IMR-90 (cell line): ENCODE results near the gene MBNL3. TPM values are rescaled to one million over a fixed set of nuclear protein-coding genes. Genes with fewer than 3 reads are reported as not detected.

Experiments
- ATAC-seq: fragments of 200-7000 bp; cut with Tn5 transposase; 2 replicates; pipeline ENCODE4 v1.9.1; 2020; ENCODE audit warnings: low read depth, mild to moderate bottlenecking, moderate library complexity
- BruUV-seq: library from RNA; stranded (reverse); fragments of 400-500 nt; replicated peaks from 2 replicates; lab custom pipeline; 2021; lab: Mats Ljungman, UMichigan
- CTCF ChIA-PET: fragments of 300-600 bp; formaldehyde crosslinking; extraction: SDS; loops from one replicate; lab custom pipeline; 2021; ENCODE audit warnings: antibody characterized with exemption; lab: Yijun Ruan, JAX
- POLR2A ChIA-PET: fragments of 300-600 bp; sonication (Branson Sonifier 250); formaldehyde crosslinking; loops from one replicate; lab custom pipeline; 2022; ENCODE audit warnings: antibody characterized with exemption; ENCODE audit not compliant: unreplicated experiment; lab: Charles Lee
- DNase-seq: peaks from one replicate; pipeline ENCODE4 v3.0.0; 2013
- H2AFZ ChIP-seq: replicated peaks from 2 replicates; pipeline ENCODE3; 2013; ENCODE audit warnings: low read length, mild to moderate bottlenecking; ENCODE audit not compliant: poor library complexity
- H2AK5ac ChIP-seq: 2 replicates; pipeline ENCODE4 v1.6.1; 2013; ENCODE audit warnings: low read depth, low read length, inconsistent platforms
- H2AK9ac ChIP-seq: replicated peaks from 2 replicates; pipeline ENCODE3; 2013; ENCODE audit warnings: mild to moderate bottlenecking, low read depth, low read length, moderate library complexity; ENCODE audit not compliant: poor library complexity
- H2BK120ac ChIP-seq: 2 replicates; pipeline ENCODE4 v1.6.1; 2013; ENCODE audit warnings: low read depth, low read length, inconsistent platforms
- H2BK15ac ChIP-seq: 3 replicates; pipeline ENCODE4 v1.6.1; 2013; ENCODE audit warnings: low read depth, low read length, inconsistent platforms
- H2BK20ac ChIP-seq: 2 replicates; pipeline ENCODE4 v1.6.1; 2013; ENCODE audit warnings: low read depth, mild to moderate bottlenecking, inconsistent platforms, low read length, moderate library complexity
- H2BK5ac ChIP-seq: 2 replicates; pipeline ENCODE4 v1.6.1; 2013; ENCODE audit warnings: mild to moderate bottlenecking, low read depth, low read length, inconsistent platforms; ENCODE audit not compliant: poor library complexity, severe bottlenecking
- H3K14ac ChIP-seq: replicated peaks from 2 replicates; pipeline ENCODE4 v1.6.1; 2013; ENCODE audit warnings: low read depth, low read length, inconsistent platforms
- H3K18ac ChIP-seq: 2 replicates; pipeline ENCODE4 v1.6.1; 2013; ENCODE audit warnings: low read depth, low read length, control low read depth
- H3K23ac ChIP-seq: 2 replicates; pipeline ENCODE4 v1.6.1; 2013; ENCODE audit warnings: low read depth, low read length, inconsistent platforms
- H3K27ac ChIP-seq: 2 replicates; pipeline ENCODE4 v1.5.1; 2013; ENCODE audit warnings: mild to moderate bottlenecking, control low read depth, low read length; ENCODE audit not compliant: insufficient read depth
- H3K27me3 ChIP-seq: 2 replicates; pipeline ENCODE4 v1.6.1; 2013; ENCODE audit warnings: low read length; ENCODE audit not compliant: control insufficient read depth, insufficient read depth
- H3K36me3 ChIP-seq: 2 replicates; pipeline ENCODE4 v1.6.1; 2013; ENCODE audit warnings: low read length, mixed read lengths; ENCODE audit not compliant: control insufficient read depth, insufficient read depth
- H3K4ac ChIP-seq: 2 replicates; pipeline ENCODE4 v1.6.1; 2013; ENCODE audit warnings: low read depth, low read length, inconsistent platforms
- H3K4me1 ChIP-seq: 2 replicates; pipeline ENCODE4 v1.6.1; 2013; ENCODE audit warnings: low read length, mixed read lengths; ENCODE audit not compliant: control insufficient read depth, insufficient read depth
- H3K4me2 ChIP-seq: 2 replicates; pipeline ENCODE4 v1.6.1; 2013; ENCODE audit warnings: low read depth, mild to moderate bottlenecking, control low read depth, low read length, moderate library complexity
- H3K4me3 ChIP-seq: 2 replicates; pipeline ENCODE4 v1.5.1; 2013; ENCODE audit warnings: low read depth, mild to moderate bottlenecking, control low read depth, low read length, moderate library complexity; ENCODE audit not compliant: insufficient read depth
- H3K56ac ChIP-seq: 2 replicates; pipeline ENCODE4 v1.6.1; 2013; ENCODE audit warnings: low read length, inconsistent platforms; ENCODE audit not compliant: insufficient read depth; ENCODE audit errors: extremely low read depth
- H3K79me1 ChIP-seq, 2 experiments: 2 replicates each; pipeline ENCODE4 v1.6.1; 2013; ENCODE audit warnings: low read length in 2 of 2, inconsistent platforms in 1 of 2, low read depth in 1 of 2
- H3K9ac ChIP-seq: 2 replicates; pipeline ENCODE4 v1.6.1; 2013; ENCODE audit warnings: low read depth, low read length, control low read depth
- H3K9me1 ChIP-seq: 2 replicates; pipeline ENCODE4 v1.6.1; 2013; ENCODE audit warnings: low read length, inconsistent platforms; ENCODE audit not compliant: insufficient read depth
- H3K9me3 ChIP-seq: 2 replicates; pipeline ENCODE4 v1.6.1; 2013; ENCODE audit warnings: low read length; ENCODE audit not compliant: control insufficient read depth, insufficient read depth
- H4K20me1 ChIP-seq: 2 replicates; pipeline ENCODE4 v1.6.1; 2013; ENCODE audit warnings: low read length, inconsistent platforms; ENCODE audit not compliant: insufficient read depth
- H4K5ac ChIP-seq: 2 replicates; pipeline ENCODE4 v1.6.1; 2013; ENCODE audit warnings: mild to moderate bottlenecking, low read depth, low read length, control low read depth
- H4K8ac ChIP-seq, 2 experiments: 2 replicates each; pipeline ENCODE4 v1.6.1; 2013; ENCODE audit warnings: low read depth in 2 of 2, low read length in 2 of 2, control low read depth in 1 of 2, inconsistent platforms in 1 of 2
- H4K91ac ChIP-seq: 2 replicates; pipeline ENCODE4 v1.6.1; 2013; ENCODE audit warnings: low read depth, low read length, inconsistent platforms; ENCODE audit not compliant: insufficient read depth
- BHLHE40 ChIP-seq: fragments of 150-350 bp; IDR thresholded peaks from 2 replicates; pipeline ENCODE4 v1.6.1; 2016; ENCODE audit warnings: mild to moderate bottlenecking, low read depth, low read length
- CEBPB ChIP-seq: IDR thresholded peaks from 2 replicates; pipeline ENCODE4 v1.6.1; 2012; ENCODE audit warnings: low read depth, low read length, improper control_type of control experiment
- CHD1 ChIP-seq: IDR thresholded peaks from 2 replicates; pipeline ENCODE4 v1.6.1; 2012; ENCODE audit warnings: low read depth, low read length, improper control_type of control experiment
- FOS ChIP-seq: fragments of 150-350 bp; IDR thresholded peaks from 2 replicates; pipeline ENCODE4 v1.6.1; 2016; ENCODE audit warnings: low read depth, low read length
- MAFK ChIP-seq: IDR thresholded peaks from 2 replicates; pipeline ENCODE4 v1.6.1; 2012; ENCODE audit warnings: low read depth, low read length, improper control_type of control experiment
- MXI1 ChIP-seq: IDR thresholded peaks from 2 replicates; pipeline ENCODE4 v1.6.1; 2012; ENCODE audit warnings: low read depth, mild to moderate bottlenecking, low read length, moderate library complexity, borderline replicate concordance
- NFE2L2 ChIP-seq: fragments of 150-350 bp; IDR thresholded peaks from 2 replicates; pipeline ENCODE4 v1.6.1; 2016; ENCODE audit warnings: low read depth, mild to moderate bottlenecking, low read length
- POLR2A ChIP-seq: IDR thresholded peaks from 2 replicates; pipeline ENCODE4 v1.6.1; 2012; ENCODE audit warnings: mild to moderate bottlenecking, low read depth, low read length
- RAD21 ChIP-seq: IDR thresholded peaks from 2 replicates; pipeline ENCODE4 v1.6.1; 2012; ENCODE audit warnings: low read length, improper control_type of control experiment
- RCOR1 ChIP-seq: IDR thresholded peaks from 2 replicates; pipeline ENCODE4 v1.6.1; 2012; ENCODE audit warnings: mild to moderate bottlenecking, low read length, improper control_type of control experiment; ENCODE audit not compliant: insufficient replicate concordance
- RFX5 ChIP-seq: IDR thresholded peaks from 2 replicates; pipeline ENCODE4 v1.8.0; 2012; ENCODE audit warnings: low read depth, mild to moderate bottlenecking, low read length, moderate library complexity
- WGBS, 2 experiments: methylation state at CpG; one replicate each; pipeline versions ENCODE4 v1.1.5 to v1.1.7; 2013; ENCODE audit warnings: missing lambda C conversion rate in 2 of 2; ENCODE audit not compliant: insufficient read length in 1 of 2; ENCODE audit errors: extremely low coverage in 2 of 2; 5-methylcytosine and 5-hydroxymethylcytosine counted together
- dilution Hi-C: fragments of 300-500 bp; cut with HindIII; formaldehyde crosslinking; loops from one replicate; pipeline ENCODE4 v1.14.3; 2018; ENCODE audit warnings: low sequenced_read_pairs; ENCODE audit not compliant: unreplicated experiment
- in situ Hi-C: fragments of 300-500 bp; cut with MboI; formaldehyde crosslinking; loops from 3 replicates; pipeline ENCODE4 v1.14.3; 2019; ENCODE audit warnings: low sequenced_read_pairs, inconsistent platforms, mixed read lengths
- intact Hi-C: fragments of 100-400 bp; cut with micrococcal nuclease; formaldehyde crosslinking; loops from 2 replicates; pipeline ENCODE4 v1.10.0; 2022
- polyA plus RNA-seq, 3 experiments: library from polyadenylated mRNA; depleted of rRNA; stranded (reverse); fragments of >200 nt; gene quantifications; 2 replicates each; pipeline ENCODE4 v1.2.3, GENCODE V29; 2012; ENCODE audit warnings: low replicate concordance in 1 of 3
- total RNA-seq: library from RNA; depleted of rRNA; stranded (reverse); fragments of >200 nt; gene quantifications from 2 replicates; pipeline ENCODE4 v1.2.3, GENCODE V29; 2012
- TF ChIP-seq, protein P1 (sequence below): fragments of 150-350 bp; IDR thresholded peaks from 2 replicates; pipeline ENCODE4 v1.6.1; 2016; ENCODE audit warnings: low read depth, mild to moderate bottlenecking, low read length, moderate library complexity, borderline replicate concordance
- TF ChIP-seq, protein P2 (sequence below): fragments of 150-350 bp; IDR thresholded peaks from 2 replicates; pipeline ENCODE4 v1.6.1; 2017; ENCODE audit warnings: mild to moderate bottlenecking, antibody characterized with exemption, low read length, low read depth

The MBNL3 gene
- total and polyA plus RNA-seq, 2 of the 4 experiments (the other 2 are of a cell fraction) = 0.32 to 1.1 TPM

DNA sequence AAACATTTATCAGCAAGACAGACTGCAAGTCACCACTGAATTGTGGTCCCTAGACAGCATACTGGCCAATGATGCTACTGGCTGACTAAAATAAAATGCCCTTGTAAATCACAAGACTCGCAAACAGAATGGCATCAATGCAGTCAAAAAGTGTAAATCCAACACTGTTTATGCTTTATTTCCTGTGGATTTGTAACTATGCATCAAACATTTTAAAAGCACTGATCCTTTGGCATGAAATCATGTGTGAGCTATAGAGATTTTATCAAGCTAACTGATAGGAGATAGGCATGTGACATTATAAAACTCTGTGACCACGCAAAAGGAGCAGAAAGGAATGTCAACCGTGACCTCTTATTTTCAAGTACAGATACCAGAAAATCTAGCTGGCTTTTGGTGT is 20.8 kb downstream of the MBNL3 start:
- Histone ChIP-seq H2AFZ (no peak overlapping the region), H2BK15ac (no peak overlapping the region), H3K9me3 (no peaks in the 10 kb centered on the region), H3K79me1 (no peaks in the 10 kb centered on the region), H4K5ac (no peak overlapping the region), H2BK120ac (no peak overlapping the region), H3K9me1 (no peaks in the 10 kb centered on the region), H4K20me1 (no peaks in the 10 kb centered on the region), H3K4me1 (no peaks in the 10 kb centered on the region), H2AK9ac (no peak overlapping the region), H3K18ac (no peak overlapping the region), H3K4ac (no peak overlapping the region), H3K27ac (no peak overlapping the region), H2AK5ac (no peak overlapping the region), H3K9ac (no peak overlapping the region), H3K14ac (no peak overlapping the region), H3K36me3 (no peaks in the 10 kb centered on the region), H3K23ac (no peak overlapping the region), H3K4me2 (no peak overlapping the region), H2BK5ac (no peak overlapping the region), H2BK20ac (no peak overlapping the region), H4K91ac (no peak overlapping the region), H3K27me3 (no peaks in the 10 kb centered on the region), H4K8ac (no peak overlapping the region), H3K56ac (no peak overlapping the region), H3K4me3 (no peak overlapping the region)
- BruUV-seq = no TSS peak
- ChIA-PET CTCF (no interaction called here), POLR2A (no interaction called here)
- intact Hi-C loops (no loop called here), in situ Hi-C loops (no loop called here), dilution Hi-C loops (no loop called here)
- WGBS, 2 experiments = no CpG with 5 or more reads among the region's 3 CpGs
- TF ChIP-seq RAD21 (no peak), BHLHE40 (no peak), CEBPB (no peak), CHD1 (no peak), RCOR1 (no peak), MXI1 (no peak), MAFK (no peak), RFX5 (no peak), NFE2L2 (no peak), FOS (no peak), POLR2A (no peak)
- TF ChIP-seq, protein P1, sequence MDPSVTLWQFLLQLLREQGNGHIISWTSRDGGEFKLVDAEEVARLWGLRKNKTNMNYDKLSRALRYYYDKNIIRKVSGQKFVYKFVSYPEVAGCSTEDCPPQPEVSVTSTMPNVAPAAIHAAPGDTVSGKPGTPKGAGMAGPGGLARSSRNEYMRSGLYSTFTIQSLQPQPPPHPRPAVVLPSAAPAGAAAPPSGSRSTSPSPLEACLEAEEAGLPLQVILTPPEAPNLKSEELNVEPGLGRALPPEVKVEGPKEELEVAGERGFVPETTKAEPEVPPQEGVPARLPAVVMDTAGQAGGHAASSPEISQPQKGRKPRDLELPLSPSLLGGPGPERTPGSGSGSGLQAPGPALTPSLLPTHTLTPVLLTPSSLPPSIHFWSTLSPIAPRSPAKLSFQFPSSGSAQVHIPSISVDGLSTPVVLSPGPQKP = no peak
- TF ChIP-seq, protein P2, sequence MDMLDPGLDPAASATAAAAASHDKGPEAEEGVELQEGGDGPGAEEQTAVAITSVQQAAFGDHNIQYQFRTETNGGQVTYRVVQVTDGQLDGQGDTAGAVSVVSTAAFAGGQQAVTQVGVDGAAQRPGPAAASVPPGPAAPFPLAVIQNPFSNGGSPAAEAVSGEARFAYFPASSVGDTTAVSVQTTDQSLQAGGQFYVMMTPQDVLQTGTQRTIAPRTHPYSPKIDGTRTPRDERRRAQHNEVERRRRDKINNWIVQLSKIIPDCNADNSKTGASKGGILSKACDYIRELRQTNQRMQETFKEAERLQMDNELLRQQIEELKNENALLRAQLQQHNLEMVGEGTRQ = no peak
- DNase-seq (no peak), ATAC-seq (no peak)
